T-helper 17 cell (primary cell): ENCODE data around the gene TNFRSF1B. TPM values are rescaled to one million over a fixed set of nuclear protein-coding genes. Genes with fewer than 3 reads are reported as not detected.
A peak's percentile ranks its signal among the peaks of the same experiment; 100 is the strongest.

Source experiments
- ATAC-seq: fragments of 150-1000 bp; cut with Tn5 transposase; 2 replicates; pipeline ENCODE4 v1.10.0; 2021; ENCODE audit warnings: mild to moderate bottlenecking, moderate library complexity
- DNase-seq, 3 donors: peaks; one replicate each; pipeline versions ENCODE4 v3.0.0 to v3.0.0-alpha.2; 2020 to 2021
- H3K9me3 ChIP-seq: one replicate; pipeline ENCODE4 v1.7.0; 2013; ENCODE audit warnings: low read length, mild to moderate bottlenecking; ENCODE audit not compliant: control insufficient read depth, poor library complexity, severe bottlenecking
- H3K27ac Mint-ChIP-seq: one replicate; pipeline ENCODE4 v1.8.0; 2022; ENCODE audit warnings: mild to moderate bottlenecking, moderate library complexity, mixed read lengths
- H3K27me3 Mint-ChIP-seq: one replicate; pipeline ENCODE4 v1.8.0; 2022; ENCODE audit warnings: mixed read lengths
- H3K36me3 Mint-ChIP-seq: one replicate; pipeline ENCODE4 v1.8.0; 2022; ENCODE audit warnings: low read depth, mixed read lengths
- H3K4me1 Mint-ChIP-seq: one replicate; pipeline ENCODE4 v1.8.0; 2022; ENCODE audit warnings: mild to moderate bottlenecking, mixed read lengths
- H3K4me3 Mint-ChIP-seq: one replicate; pipeline ENCODE4 v1.8.0; 2022; ENCODE audit warnings: mild to moderate bottlenecking, moderate library complexity, mixed read lengths
- total RNA-seq, 4 donors: library from RNA in 2 of 4; stranded (reverse) in 2 of 4; gene quantifications; one replicate each; pipeline ENCODE4 v1.2.3 and lab custom pipeline; 2022 to 2026

The TNFRSF1B gene
- total RNA-seq, 2 donors from 2014 or later, result 127 to 132 TPM

- Mint-ChIP-seq H3K27me3 (no peaks in the 10 kb centered on the region), H3K36me3 (peaks cover 15% of the 10 kb centered on the region), H3K4me1 (peaks cover 66% of the 10 kb centered on the region), H3K4me3 (peak overlapping the region; percentile 100), H3K27ac (peak overlapping the region; percentile 100)
- no peak for DNase-seq
- H3K9me3 ChIP-seq, result no peaks in the 10 kb centered on the region
- no peak for ATAC-seq
Measured at GRCh38 chr1:12169442-12170135, 2.8 kb downstream of the TNFRSF1B start.

DNA sequence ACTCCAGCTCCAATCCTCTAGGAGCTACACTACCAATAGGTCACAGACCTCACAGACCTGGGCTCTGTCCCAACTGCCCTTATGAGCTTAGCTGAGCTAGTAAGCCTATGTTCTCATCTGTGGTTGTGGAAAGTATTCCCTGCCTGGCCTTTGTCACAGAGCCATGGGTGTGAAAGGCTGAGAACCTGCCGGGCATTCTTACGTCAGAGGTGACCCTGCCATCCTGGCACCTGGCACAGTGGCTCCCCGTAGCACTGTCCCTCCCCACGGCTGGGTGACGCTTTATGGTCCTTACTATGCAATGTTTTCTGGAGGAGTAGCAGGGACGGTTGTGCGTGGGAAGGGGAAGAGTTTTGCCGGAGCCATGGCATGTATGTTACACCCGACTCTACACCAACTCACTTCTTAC is 3.5 kb downstream of the TNFRSF1B start:
- ATAC-seq, result no peak
- H3K36me3 Mint-ChIP-seq, result peaks cover 15% of the 10 kb centered on the region
- H3K27ac Mint-ChIP-seq, result peak overlapping the region; percentile 100
- no peaks in the 10 kb centered on the region for H3K27me3 Mint-ChIP-seq
- peaks cover 69% of the 10 kb centered on the region for H3K4me1 Mint-ChIP-seq
- no peaks in the 10 kb centered on the region for H3K9me3 ChIP-seq
- peak overlapping the region; percentile 100 for H3K4me3 Mint-ChIP-seq
- no peak for DNase-seq

DNA sequence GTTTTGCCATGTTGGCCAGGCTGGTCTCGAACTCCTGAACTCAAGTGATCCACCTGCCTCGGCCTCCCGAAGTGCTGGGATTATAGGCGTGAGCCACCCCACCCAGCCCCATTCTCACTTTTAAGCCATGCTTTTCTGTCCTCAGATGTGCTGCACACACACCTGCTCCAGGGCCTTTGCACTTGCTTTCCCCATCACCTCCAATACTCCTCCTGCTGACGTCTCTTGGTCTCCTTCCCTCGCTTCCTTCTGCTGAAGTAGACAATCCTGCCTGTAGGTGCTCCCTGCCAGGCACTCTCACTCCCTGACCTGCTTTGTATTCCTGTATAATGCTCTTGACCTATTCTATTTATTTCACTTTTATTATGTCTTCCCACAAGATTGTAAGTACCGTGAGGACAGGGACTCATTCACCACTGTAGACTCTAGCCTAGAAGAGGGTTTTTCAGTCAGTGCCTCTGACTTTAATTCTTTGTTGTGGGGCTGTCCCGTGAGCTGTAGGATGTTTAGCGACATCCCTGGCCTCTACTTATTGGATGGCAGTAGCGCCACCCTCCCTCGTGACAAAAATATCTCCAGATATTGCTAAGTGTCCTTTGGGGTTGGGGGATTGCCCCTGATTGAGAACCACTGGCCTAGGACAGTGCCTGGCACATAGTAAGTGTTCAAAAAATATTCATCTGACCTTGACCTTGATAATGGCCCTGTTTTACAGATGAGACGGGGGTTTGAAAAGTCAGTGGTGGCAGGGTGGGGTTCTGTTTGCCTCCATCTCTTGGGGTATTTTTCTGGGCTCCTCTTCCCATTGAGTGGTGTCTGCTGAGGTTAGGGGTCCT is 4.6 kb downstream of the TNFRSF1B start:
- peak overlapping the region; percentile 100 for H3K27ac Mint-ChIP-seq
- H3K4me1 Mint-ChIP-seq, result peaks cover 72% of the 10 kb centered on the region
- DNase-seq (peak in 2 of 3 donors; percentile 28 to 35), ATAC-seq (peak; percentile 35)
- H3K27me3 Mint-ChIP-seq, result no peaks in the 10 kb centered on the region
- peak overlapping the region; percentile 65 for H3K4me3 Mint-ChIP-seq
- peaks cover 15% of the 10 kb centered on the region for H3K36me3 Mint-ChIP-seq
- H3K9me3 ChIP-seq, result no peaks in the 10 kb centered on the region

GRCh38 chr1:12172042-12172851 is 5.5 kb downstream of the TNFRSF1B start:
- peak; percentile 3 for ATAC-seq

DNA sequence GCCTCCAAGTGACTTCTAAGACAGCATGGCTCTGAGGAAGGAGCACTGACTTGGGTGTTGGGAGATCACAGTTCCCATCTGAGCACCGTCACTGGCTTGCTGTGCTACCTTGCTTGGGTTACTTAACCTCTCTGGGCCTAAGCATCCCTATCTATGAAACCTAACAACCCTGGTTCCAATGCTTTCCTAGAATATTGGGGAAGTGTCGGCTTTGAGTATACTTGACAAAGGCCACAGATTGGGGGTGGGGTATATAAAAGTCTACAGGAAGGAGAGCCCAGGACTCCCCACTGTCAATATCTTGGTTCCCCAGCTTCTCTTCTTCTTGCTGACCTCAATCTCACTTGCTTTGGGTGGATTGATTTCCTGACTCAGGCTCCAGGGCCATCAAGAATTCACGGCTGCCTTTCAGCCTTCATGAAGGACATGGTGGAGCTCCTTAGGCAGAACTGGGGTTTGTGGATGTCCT is 6.3 kb downstream of the TNFRSF1B start:
- DNase-seq, result no peak
- Mint-ChIP-seq H3K4me3 (peak overlapping the region; percentile 65), H3K27me3 (no peaks in the 10 kb centered on the region), H3K36me3 (peaks cover 11% of the 10 kb centered on the region), H3K4me1 (peaks cover 76% of the 10 kb centered on the region), H3K27ac (peak overlapping the region; percentile 100)
- no peaks in the 10 kb centered on the region for H3K9me3 ChIP-seq
- ATAC-seq, result no peak

More at GRCh38 chr1:12172042-12172851, 5.5 kb downstream of the TNFRSF1B start:
- H3K9me3 ChIP-seq, result no peaks in the 10 kb centered on the region
- peak in 2 of 3 donors; percentile 47 to 69 for DNase-seq
- H3K27ac Mint-ChIP-seq, result peak overlapping the region; percentile 100
- H3K27me3 Mint-ChIP-seq, result no peaks in the 10 kb centered on the region
- H3K4me1 Mint-ChIP-seq, result peaks cover 74% of the 10 kb centered on the region
- H3K4me3 Mint-ChIP-seq, result peak overlapping the region; percentile 65
- peaks cover 15% of the 10 kb centered on the region for H3K36me3 Mint-ChIP-seq

GRCh38 chr1:12173631-12174121 is 6.9 kb downstream of the TNFRSF1B start:
- Mint-ChIP-seq H3K36me3 (peaks cover 10% of the 10 kb centered on the region), H3K27ac (peak overlapping the region; percentile 100), H3K27me3 (no peaks in the 10 kb centered on the region), H3K4me3 (peak overlapping the region; percentile 65), H3K4me1 (peaks cover 80% of the 10 kb centered on the region)
- H3K9me3 ChIP-seq, result no peaks in the 10 kb centered on the region
- peak; percentile 65 for ATAC-seq
- peak; percentile 71 to 89 (median 87) for DNase-seq

DNA sequence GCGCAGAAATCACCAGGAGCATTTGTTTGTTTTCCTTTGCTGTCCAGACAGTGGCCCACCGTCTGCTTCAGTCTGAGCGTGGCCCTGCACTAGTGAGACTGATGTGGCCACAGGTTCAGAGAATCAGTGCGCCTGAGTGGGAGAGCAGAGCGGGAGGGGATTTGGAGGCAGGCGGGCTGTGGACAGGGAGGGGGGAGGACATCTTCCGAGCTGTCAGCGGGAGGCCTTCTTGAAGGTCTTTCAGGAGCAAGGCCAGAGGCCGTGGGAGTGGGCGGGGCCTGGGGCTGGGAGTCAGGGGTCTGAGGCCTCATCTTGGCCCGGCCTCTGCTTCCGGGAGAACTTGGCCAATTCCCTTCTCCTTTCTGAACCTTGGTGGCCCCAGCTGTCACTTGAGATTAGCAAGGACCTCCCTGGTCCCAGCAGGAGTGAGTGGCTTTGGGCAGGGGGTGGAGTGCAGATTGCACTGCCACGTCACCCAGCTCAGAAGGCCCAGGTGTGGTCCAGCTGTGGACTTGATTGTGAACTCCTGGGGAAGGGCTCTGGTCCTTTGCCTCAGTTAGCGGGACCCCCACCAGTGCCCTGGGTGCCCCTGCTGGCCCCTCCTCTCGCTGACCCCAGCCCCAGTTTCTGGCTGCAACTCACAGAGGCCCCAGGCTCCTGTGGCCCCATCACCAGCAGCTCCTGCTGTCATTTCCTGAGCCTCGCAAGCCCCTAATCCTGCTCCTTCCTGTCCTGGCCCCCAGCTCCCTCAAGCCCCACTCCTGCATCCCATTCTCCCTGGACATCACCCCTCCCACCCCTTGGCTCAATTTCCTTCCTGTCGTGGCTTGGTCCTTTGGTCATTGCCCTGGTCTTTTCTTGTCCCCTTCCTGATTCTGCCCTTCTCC is 8.4 kb downstream of the TNFRSF1B start:
- Mint-ChIP-seq H3K4me1 (peaks cover 80% of the 10 kb centered on the region), H3K36me3 (peaks cover 5% of the 10 kb centered on the region), H3K4me3 (peak overlapping the region; percentile 88), H3K27ac (peak overlapping the region; percentile 100), H3K27me3 (no peaks in the 10 kb centered on the region)
- no peaks in the 10 kb centered on the region for H3K9me3 ChIP-seq
- ATAC-seq, result no peak
- no peak for DNase-seq

DNA sequence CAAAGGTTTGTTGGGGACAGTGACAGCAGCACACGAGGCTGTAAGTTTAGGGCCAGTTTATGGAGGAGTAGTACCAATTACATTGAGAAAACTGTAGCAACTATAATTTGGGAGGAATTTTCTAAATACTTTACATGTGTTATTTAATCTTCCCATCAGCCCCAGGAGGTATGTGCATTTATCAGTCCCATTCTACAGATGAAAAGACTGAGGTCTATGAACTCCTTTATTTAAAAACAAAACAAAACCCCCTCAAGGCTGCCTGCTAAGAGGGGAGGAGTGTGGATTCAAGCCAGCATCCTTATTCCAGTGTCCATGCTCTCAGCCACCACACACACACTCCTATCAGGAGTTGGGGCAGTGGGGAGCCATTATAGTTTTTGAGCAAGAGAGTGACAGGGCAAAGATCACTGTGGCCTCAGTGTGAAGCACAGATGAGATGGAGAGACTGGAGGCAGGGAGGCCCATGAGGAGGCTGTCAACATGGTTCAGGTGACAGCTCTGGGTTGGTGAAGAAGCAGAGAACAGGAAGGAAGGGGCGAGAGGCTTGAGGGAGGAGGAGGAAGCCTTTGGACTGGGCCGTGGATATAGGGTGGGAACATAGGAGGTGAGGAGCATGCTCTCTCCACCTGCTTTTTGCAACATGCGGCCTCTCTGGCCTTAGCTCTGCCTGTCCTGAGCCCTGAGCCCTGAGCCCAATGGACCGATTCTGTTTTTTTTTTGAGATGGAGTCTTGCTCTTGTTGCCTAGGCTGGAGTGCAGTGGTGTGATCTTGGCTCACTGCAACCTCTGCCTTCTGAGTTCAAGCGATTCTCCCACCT is 9.7 kb downstream of the TNFRSF1B start:
- Mint-ChIP-seq H3K4me1 (peaks cover 79% of the 10 kb centered on the region), H3K27ac (peak overlapping the region; percentile 100), H3K27me3 (no peaks in the 10 kb centered on the region), H3K36me3 (peaks cover 2% of the 10 kb centered on the region), H3K4me3 (peak overlapping the region; percentile 88)
- DNase-seq, result no peak
- no peak for ATAC-seq
- H3K9me3 ChIP-seq, result no peaks in the 10 kb centered on the region

GRCh38 chr1:12177156-12177998 is 10.6 kb downstream of the TNFRSF1B start:
- peak overlapping the region; percentile 100 for H3K27ac Mint-ChIP-seq
- H3K36me3 Mint-ChIP-seq, result peaks cover 2% of the 10 kb centered on the region
- H3K9me3 ChIP-seq, result no peaks in the 10 kb centered on the region
- H3K27me3 Mint-ChIP-seq, result no peaks in the 10 kb centered on the region
- peaks cover 80% of the 10 kb centered on the region for H3K4me1 Mint-ChIP-seq
- H3K4me3 Mint-ChIP-seq, result peak overlapping the region; percentile 94
- no peak for DNase-seq
- peak; percentile 0 for ATAC-seq

DNA sequence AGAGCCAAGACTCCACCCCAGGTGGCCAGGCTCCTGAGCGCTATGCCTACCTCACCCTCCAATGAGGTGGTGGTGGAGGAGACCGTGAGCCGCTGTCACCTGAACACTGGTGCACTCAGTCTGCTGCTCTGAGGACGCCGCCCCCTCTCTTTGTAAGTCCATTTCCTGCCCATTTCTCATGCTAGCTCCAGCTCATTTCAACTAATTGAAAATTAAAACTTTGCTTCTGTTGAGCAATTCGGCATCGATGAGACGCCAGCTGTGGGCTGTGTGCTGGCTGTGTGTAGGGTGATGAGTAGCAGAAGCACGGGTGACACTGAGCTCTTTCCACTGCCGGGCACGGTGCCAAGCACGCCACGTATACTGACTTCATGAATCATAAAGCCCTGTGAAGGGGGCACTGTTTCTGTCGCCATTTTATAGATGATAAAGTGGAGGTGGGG is 11.2 kb downstream of the TNFRSF1B start:
- peaks cover 2% of the 10 kb centered on the region for H3K36me3 Mint-ChIP-seq
- ATAC-seq, result peak; percentile 75

DNA sequence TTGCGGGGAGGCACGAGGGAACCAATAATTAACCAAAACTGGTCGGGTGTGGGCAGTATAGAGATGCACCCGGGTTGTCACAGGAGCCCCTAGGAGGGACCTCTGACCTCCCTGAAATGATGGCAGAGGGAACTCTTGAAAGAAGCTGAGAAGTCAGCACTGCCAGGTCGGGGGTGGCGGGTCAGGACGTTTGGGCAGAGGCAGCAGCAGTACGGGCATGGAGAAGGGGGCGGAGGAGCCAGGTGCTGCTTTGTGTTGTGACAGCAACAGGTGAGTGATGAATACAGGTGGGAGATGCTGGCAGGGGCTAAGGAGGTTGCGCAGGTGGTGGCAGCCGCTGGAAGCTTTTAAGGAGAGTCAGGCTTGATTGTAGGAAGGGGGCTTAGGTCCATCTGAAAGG is 11.7 kb downstream of the TNFRSF1B start:
- H3K9me3 ChIP-seq, result no peaks in the 10 kb centered on the region
- H3K4me1 Mint-ChIP-seq, result peaks cover 78% of the 10 kb centered on the region
- H3K27ac Mint-ChIP-seq, result peak overlapping the region; percentile 100
- ATAC-seq (no peak), DNase-seq (no peak)
- H3K36me3 Mint-ChIP-seq, result peaks cover 2% of the 10 kb centered on the region
- H3K4me3 Mint-ChIP-seq, result peak overlapping the region; percentile 94
- no peaks in the 10 kb centered on the region for H3K27me3 Mint-ChIP-seq

More for the DNA sequence above, 11.2 kb downstream of the TNFRSF1B start:
- H3K27me3 Mint-ChIP-seq, result no peaks in the 10 kb centered on the region
- peak overlapping the region; percentile 100 for H3K27ac Mint-ChIP-seq
- peak overlapping the region; percentile 94 for H3K4me3 Mint-ChIP-seq
- peaks cover 80% of the 10 kb centered on the region for H3K4me1 Mint-ChIP-seq
- no peaks in the 10 kb centered on the region for H3K9me3 ChIP-seq
- peak; percentile 75 to 87 (median 76) for DNase-seq
